Neuronal stem cell (in vitro differentiated cells): ENCODE results near the gene ERV3-1.
"Not testable (repeated sequence)": the region's sequence is repeated elsewhere in the genome, so short reads cannot be mapped to it uniquely, and the experiment has no call there.

Experiments
- DNase-seq: peaks from one replicate; pipeline ENCODE4 v3.0.0-alpha.2; 2013; ENCODE audit warnings: low spot score
- H2AFZ ChIP-seq: one replicate; pipeline ENCODE4 v1.6.1; 2013; ENCODE audit warnings: mild to moderate bottlenecking, low read length, inconsistent platforms
- H2AK5ac ChIP-seq: 2 replicates; pipeline ENCODE4 v1.6.1; 2013; ENCODE audit warnings: low read depth, mild to moderate bottlenecking, inconsistent platforms, low read length, moderate library complexity, mixed read lengths
- H2BK120ac ChIP-seq: 2 replicates; pipeline ENCODE4 v1.6.1; 2013; ENCODE audit warnings: low read depth, mild to moderate bottlenecking, inconsistent platforms, low read length, moderate library complexity, mixed read lengths
- H2BK12ac ChIP-seq: one replicate; pipeline ENCODE4 v1.6.1; 2013; ENCODE audit warnings: low read length, inconsistent platforms
- H2BK15ac ChIP-seq: 2 replicates; pipeline ENCODE4 v1.6.1; 2013; ENCODE audit warnings: mild to moderate bottlenecking, low read length, inconsistent platforms, mixed read lengths
- H2BK5ac ChIP-seq: one replicate; pipeline ENCODE4 v1.6.1; 2013; ENCODE audit warnings: inconsistent platforms, mild to moderate bottlenecking, low read length, moderate library complexity
- H3K14ac ChIP-seq: one replicate; pipeline ENCODE4 v1.6.1; 2013; ENCODE audit warnings: low read length, inconsistent platforms
- H3K18ac ChIP-seq: 2 replicates; pipeline ENCODE4 v1.6.1; 2013; ENCODE audit warnings: low read length, inconsistent platforms
- H3K23ac ChIP-seq: 2 replicates; pipeline ENCODE4 v1.6.1; 2013; ENCODE audit warnings: low read depth, mild to moderate bottlenecking, mixed read lengths, low read length, inconsistent platforms; ENCODE audit not compliant: poor library complexity
- H3K27ac ChIP-seq: replicated peaks from 3 replicates; pipeline ENCODE4 v1.5.1; 2013; ENCODE audit warnings: low read length, inconsistent platforms
- H3K27me3 ChIP-seq, 3 experiments: 2 replicates each; pipeline ENCODE4 v1.6.1; 2013; ENCODE audit warnings: low read length in 3 of 3, mild to moderate bottlenecking in 2 of 3, inconsistent platforms in 1 of 3, low read depth in 1 of 3, mixed read lengths in 1 of 3, moderate library complexity in 1 of 3; ENCODE audit not compliant: control insufficient read depth in 3 of 3, insufficient read depth in 3 of 3
- H3K36me3 ChIP-seq, 2 donors: replicated peaks in 1 of 2; 2 replicates each; pipeline ENCODE4 v1.6.1; 2013; ENCODE audit warnings: low read length in 2 of 2; ENCODE audit not compliant: control insufficient read depth in 2 of 2, insufficient read depth in 2 of 2
- H3K4ac ChIP-seq: 2 replicates; pipeline ENCODE4 v1.6.1; 2013; ENCODE audit warnings: inconsistent platforms, mild to moderate bottlenecking, low read length, moderate library complexity
- H3K4me1 ChIP-seq, 2 donors: 1 replicate in 1 of 2; 2 replicates in 1 of 2; pipeline ENCODE4 v1.6.1; 2013; ENCODE audit warnings: low read length in 2 of 2, low read depth in 1 of 2; ENCODE audit not compliant: control insufficient read depth in 2 of 2, insufficient read depth in 1 of 2
- H3K4me2 ChIP-seq: one replicate; pipeline ENCODE4 v1.6.1; 2013; ENCODE audit warnings: mild to moderate bottlenecking, low read length, inconsistent platforms; ENCODE audit not compliant: insufficient read depth, poor library complexity, severe bottlenecking
- H3K4me3 ChIP-seq, 2 donors: 2 replicates each; pipeline ENCODE4 v1.5.1; 2013; ENCODE audit warnings: low read length in 2 of 2, mild to moderate bottlenecking in 2 of 2, inconsistent platforms in 1 of 2, moderate library complexity in 1 of 2
- H3K79me1 ChIP-seq: one replicate; pipeline ENCODE4 v1.6.1; 2013; ENCODE audit warnings: low read depth, mild to moderate bottlenecking, inconsistent platforms, low read length, moderate library complexity
- H3K9ac ChIP-seq: one replicate; pipeline ENCODE4 v1.6.1; 2013; ENCODE audit warnings: mild to moderate bottlenecking, low read depth, low read length, inconsistent platforms; ENCODE audit not compliant: poor library complexity
- H3K9me3 ChIP-seq, 2 donors: replicated peaks in 1 of 2; 2 replicates each; pipeline versions ENCODE3 to v1.6.1; 2013; ENCODE audit warnings: low read length in 2 of 2, mild to moderate bottlenecking in 2 of 2, inconsistent platforms in 1 of 2, low read depth in 1 of 2, mixed read lengths in 1 of 2, moderate library complexity in 1 of 2; ENCODE audit not compliant: control insufficient read depth in 2 of 2, insufficient read depth in 1 of 2
- H4K8ac ChIP-seq: one replicate; pipeline ENCODE4 v1.6.1; 2013; ENCODE audit warnings: low read depth, mild to moderate bottlenecking, inconsistent platforms, low read length, moderate library complexity
- H4K91ac ChIP-seq: one replicate; pipeline ENCODE4 v1.6.1; 2013; ENCODE audit warnings: low read length, low read depth, mild to moderate bottlenecking, inconsistent platforms; ENCODE audit not compliant: poor library complexity
- WGBS, 2 donors: extraction: QIAGEN DNeasy Blood & Tissue Kit; methylation state at CpG; one replicate each; pipeline ENCODE4 v1.1.7; 2013; ENCODE audit warnings: missing lambda C conversion rate in 2 of 2, mixed read lengths in 1 of 2; ENCODE audit not compliant: insufficient read length in 2 of 2, insufficient replicate concordance in 1 of 2; ENCODE audit errors: extremely low coverage in 2 of 2; 5-methylcytosine and 5-hydroxymethylcytosine counted together

The ERV3-1 gene

GRCh38 chr7:65038767-65039166, 32.3 kb upstream of the ERV3-1 start:
- not testable (repeated sequence) for H3K4me1 ChIP-seq, H4K91ac ChIP-seq, H3K4ac ChIP-seq, H2BK120ac ChIP-seq, H3K9me3 ChIP-seq, H2BK5ac ChIP-seq, H3K36me3 ChIP-seq, H3K27me3 ChIP-seq, H2BK12ac ChIP-seq, H2AK5ac ChIP-seq, H2BK15ac ChIP-seq, H3K79me1 ChIP-seq, H4K8ac ChIP-seq, H3K14ac ChIP-seq
- peak overlapping the region; percentile 48 for H3K18ac ChIP-seq
- peak overlapping the region; percentile 66 for H3K4me2 ChIP-seq
- H3K9ac ChIP-seq = peak overlapping the region; percentile 72
- H3K4me3 ChIP-seq = peak overlapping the region; percentile 71 to 84
- H3K23ac ChIP-seq = peak overlapping the region; percentile 55
- peak overlapping the region; percentile 19 for H3K27ac ChIP-seq
- peak overlapping the region; percentile 81 for H2AFZ ChIP-seq
- DNase-seq = peak; percentile 21
- no CpG with 5 or more reads among the region's 35 CpGs for WGBS, 2 donors

DNA sequence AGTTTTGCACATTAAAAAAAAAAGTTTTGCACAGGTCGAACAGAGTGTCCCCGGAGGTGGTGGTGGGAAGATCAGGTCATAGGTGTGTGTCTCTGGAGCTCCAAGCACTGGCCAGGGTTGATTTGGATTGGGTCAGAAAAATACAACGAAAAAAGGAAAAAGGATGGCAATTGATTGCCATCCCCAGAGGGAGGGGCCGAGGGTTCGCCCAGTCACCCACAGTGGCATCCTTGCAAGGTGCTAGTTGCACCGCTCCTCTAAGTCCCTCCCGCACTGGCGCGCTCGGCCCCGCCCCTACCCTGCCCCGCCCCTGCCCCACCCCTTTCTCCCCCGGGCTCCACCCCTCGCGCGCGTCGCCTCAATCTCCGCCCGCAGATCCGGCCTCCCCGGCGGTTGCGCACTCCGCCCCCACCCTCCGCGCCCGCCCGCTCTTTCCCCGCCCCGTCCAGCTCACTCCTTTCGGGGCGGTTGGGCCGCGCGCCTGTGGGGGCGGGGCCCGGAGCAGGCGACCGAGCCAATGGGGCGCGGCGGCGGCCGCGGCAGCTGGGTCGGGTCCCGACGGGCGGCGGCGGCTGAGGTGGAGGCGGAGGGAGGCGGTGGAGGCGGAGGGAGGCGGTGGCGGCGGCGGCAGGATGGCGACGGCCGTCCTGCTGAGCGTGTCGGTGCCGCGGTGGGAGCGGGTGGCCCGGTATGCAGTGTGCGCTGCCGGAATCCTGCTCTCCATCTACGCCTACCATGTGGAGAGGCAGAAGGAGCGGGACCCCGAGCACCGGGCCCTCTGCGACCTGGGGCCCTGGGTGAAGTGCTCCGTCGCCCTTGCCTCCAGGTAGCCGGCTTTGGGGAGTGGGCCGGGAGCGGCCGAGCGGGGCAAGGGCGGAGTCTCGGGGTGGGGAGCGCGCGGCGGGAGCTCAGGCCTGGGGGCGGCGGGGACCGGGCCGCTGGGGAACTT, 31.5 kb upstream of the ERV3-1 start:
- Histone ChIP-seq H3K4me1 (peaks cover 0 to 4% of the 10 kb centered on the region in 2 donors), H2AK5ac (no peak overlapping the region), H3K18ac (peak overlapping the region; percentile 94), H2AFZ (peak overlapping the region; percentile 94), H3K9me3 (no peaks in the 10 kb centered on the region), H3K14ac (no peak overlapping the region), H3K23ac (peak overlapping the region; percentile 91), H3K79me1 (no peaks in the 10 kb centered on the region), H4K8ac (no peak overlapping the region), H2BK15ac (no peak overlapping the region), H3K27me3 (no peaks in the 10 kb centered on the region), H3K9ac (no peak overlapping the region), H3K27ac (peak overlapping the region; percentile 86), H3K4me2 (peak overlapping the region; percentile 40), H3K36me3 (no peaks in the 10 kb centered on the region), H4K91ac (no peak overlapping the region), H3K4ac (no peak overlapping the region), H2BK120ac (no peak overlapping the region), H3K4me3 (peak overlapping the region; percentile 71 to 96), H2BK5ac (peak overlapping the region; percentile 75), H2BK12ac (no peak overlapping the region)
- no CpG with 5 or more reads among the region's 92 CpGs for WGBS, 2 donors
- peak; percentile 92 for DNase-seq

DNA sequence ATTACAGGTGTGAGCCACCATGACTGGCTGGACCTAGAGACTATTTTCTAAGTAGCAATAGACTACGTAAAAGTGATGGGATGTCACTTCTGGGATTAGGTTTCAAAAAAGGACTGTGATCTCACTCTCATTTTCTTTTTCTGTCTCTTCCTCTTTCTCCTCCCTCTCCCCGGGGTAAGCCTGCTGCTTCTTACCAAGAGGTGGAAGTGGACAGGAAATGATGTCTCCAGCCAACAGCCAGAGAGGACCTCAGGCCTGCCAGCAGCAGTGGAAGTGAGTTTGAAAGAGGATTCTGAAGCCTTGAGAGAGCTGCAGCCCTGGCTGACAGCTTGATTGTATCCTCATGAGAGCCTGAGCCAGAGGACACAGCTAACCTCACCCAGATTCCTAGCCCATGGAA, 30.0 kb upstream of the ERV3-1 start:
- not testable (repeated sequence) for H3K4me3 ChIP-seq, H2BK12ac ChIP-seq, H2BK15ac ChIP-seq, H3K9me3 ChIP-seq, H3K79me1 ChIP-seq, H3K4ac ChIP-seq, H2BK120ac ChIP-seq, H4K8ac ChIP-seq, H3K14ac ChIP-seq, H3K18ac ChIP-seq, H3K4me2 ChIP-seq, H3K36me3 ChIP-seq, H4K91ac ChIP-seq, H3K9ac ChIP-seq, H3K27me3 ChIP-seq, H3K4me1 ChIP-seq, DNase-seq, H3K23ac ChIP-seq, H2AFZ ChIP-seq, H2AK5ac ChIP-seq, H2BK5ac ChIP-seq, H3K27ac ChIP-seq
- no CpG with 5 or more reads among the region's 2 CpGs for WGBS, 2 donors

DNA sequence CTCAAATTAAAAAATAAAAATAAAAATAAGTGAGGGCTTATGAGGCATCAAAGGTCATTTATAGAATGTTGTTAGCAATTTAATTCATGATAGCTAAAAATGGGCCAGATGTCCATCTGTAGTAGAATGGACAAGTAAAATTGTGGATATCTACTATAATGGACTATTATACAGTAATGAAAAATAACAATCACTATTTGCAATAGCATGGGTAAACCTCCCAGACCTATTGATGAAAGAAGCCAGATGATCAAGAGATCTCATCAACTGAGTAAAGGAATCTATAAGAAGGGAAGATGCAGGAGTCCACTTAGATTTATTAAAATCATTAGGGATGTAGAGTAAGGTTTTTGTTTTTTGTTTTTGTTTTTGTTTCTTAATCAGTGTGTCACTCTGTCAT, 29.0 kb upstream of the ERV3-1 start:
- not testable (repeated sequence) for H3K36me3 ChIP-seq, H4K8ac ChIP-seq, H4K91ac ChIP-seq, H2BK120ac ChIP-seq, DNase-seq, H3K14ac ChIP-seq, H2AK5ac ChIP-seq, H3K23ac ChIP-seq, H3K4me1 ChIP-seq, H2BK5ac ChIP-seq, H2BK15ac ChIP-seq, H3K79me1 ChIP-seq, H3K27me3 ChIP-seq, H3K4me2 ChIP-seq, H2AFZ ChIP-seq, H3K9ac ChIP-seq, H3K18ac ChIP-seq, H2BK12ac ChIP-seq, H3K9me3 ChIP-seq, H3K4me3 ChIP-seq, H3K27ac ChIP-seq, H3K4ac ChIP-seq
